SU-DHL-6 (cell line): Measurements from ENCODE around the gene MTMR3.

Experiments used
- CTCF ChIP-seq: fragments of 200-600 bp; sonication (generic); IDR thresholded peaks from one replicate; pipeline ENCODE4 v1.5.1; 2017; ENCODE audit warnings: antibody characterized with exemption, mild to moderate bottlenecking, low read length, moderate library complexity; ENCODE audit not compliant: insufficient read depth, poor library complexity, severe bottlenecking
- EZH2phosphoT487 ChIP-seq: fragments of 200-600 bp; sonication (generic), shearing (Covaris generic); conservative IDR thresholded peaks from 2 replicates; pipeline ENCODE4 v1.6.1; 2018; ENCODE audit warnings: mild to moderate bottlenecking, antibody characterized with exemption, low read length, moderate library complexity, mixed read lengths

GRCh38 chr22:29998627-29999384 lies 115.8 kb downstream of the MTMR3 start:
- no peak for TF ChIP-seq CTCF
- TF ChIP-seq EZH2phosphoT487: no peak
